ENCODE data around the gene C17orf67.
A peak's percentile ranks its signal among the peaks of the same experiment; 100 is the strongest.

Gene C17orf67

DNA sequence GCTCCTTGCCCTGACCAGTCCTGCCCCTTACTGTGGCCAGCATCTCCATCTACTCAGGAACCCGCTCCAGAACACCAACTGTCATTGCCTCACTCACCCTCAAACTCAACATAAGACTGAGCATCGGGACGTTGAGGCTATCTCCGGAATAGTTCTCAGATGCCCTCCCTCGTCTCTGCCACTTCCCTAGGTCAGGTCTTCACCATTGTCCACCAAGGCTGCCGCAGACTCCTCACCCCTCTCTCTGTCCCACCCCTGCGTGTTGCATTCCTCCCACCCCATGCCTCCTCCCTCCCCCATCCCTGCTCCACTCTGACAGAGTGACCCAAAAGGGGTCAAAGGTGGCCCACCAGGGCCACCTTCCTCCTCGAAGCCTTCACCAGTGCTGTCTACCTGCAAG is 37.2 kb downstream of the C17orf67 start:
- H3K27ac ChIP-seq, result no peak overlapping the region
- TF ChIP-seq, protein P1, sequence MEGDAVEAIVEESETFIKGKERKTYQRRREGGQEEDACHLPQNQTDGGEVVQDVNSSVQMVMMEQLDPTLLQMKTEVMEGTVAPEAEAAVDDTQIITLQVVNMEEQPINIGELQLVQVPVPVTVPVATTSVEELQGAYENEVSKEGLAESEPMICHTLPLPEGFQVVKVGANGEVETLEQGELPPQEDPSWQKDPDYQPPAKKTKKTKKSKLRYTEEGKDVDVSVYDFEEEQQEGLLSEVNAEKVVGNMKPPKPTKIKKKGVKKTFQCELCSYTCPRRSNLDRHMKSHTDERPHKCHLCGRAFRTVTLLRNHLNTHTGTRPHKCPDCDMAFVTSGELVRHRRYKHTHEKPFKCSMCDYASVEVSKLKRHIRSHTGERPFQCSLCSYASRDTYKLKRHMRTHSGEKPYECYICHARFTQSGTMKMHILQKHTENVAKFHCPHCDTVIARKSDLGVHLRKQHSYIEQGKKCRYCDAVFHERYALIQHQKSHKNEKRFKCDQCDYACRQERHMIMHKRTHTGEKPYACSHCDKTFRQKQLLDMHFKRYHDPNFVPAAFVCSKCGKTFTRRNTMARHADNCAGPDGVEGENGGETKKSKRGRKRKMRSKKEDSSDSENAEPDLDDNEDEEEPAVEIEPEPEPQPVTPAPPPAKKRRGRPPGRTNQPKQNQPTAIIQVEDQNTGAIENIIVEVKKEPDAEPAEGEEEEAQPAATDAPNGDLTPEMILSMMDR (conservative IDR thresholded peaks at IDR 0.05), result no peak

DNA sequence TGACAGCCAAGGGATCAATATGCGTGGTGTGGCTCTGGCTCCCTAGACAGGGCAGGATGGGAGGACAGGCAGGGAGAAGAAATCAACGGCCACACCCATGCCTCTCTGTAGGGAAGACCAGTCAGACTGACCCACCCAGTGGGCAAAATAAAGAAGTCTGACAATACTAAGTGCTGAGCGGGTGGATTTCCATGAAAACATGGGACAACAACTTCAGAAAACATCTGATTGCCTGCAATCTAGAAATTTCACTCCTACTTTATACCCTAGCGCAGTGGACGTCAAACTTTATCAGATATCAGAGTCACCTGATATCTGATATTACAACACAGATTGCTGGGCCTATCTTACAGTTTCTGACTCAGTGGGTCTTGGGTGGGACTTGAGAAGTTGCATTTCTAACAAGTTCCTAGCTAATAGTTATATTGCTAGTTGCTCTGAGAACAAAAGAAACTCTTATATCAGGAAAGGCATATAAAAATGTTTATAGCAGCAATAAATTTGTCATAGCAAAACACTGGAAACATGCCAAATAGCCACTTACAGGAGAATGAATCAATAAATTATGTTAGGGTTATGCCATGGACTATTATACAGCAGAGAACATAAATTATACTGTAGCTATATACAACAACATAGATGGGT is 38.4 kb downstream of the C17orf67 start:
- peak overlapping the region; percentile 11; the same call in 1 of the 2 replicates for H3K27ac ChIP-seq
- TF ChIP-seq, protein P1 (conservative IDR thresholded peaks at IDR 0.05), result no peak

DNA sequence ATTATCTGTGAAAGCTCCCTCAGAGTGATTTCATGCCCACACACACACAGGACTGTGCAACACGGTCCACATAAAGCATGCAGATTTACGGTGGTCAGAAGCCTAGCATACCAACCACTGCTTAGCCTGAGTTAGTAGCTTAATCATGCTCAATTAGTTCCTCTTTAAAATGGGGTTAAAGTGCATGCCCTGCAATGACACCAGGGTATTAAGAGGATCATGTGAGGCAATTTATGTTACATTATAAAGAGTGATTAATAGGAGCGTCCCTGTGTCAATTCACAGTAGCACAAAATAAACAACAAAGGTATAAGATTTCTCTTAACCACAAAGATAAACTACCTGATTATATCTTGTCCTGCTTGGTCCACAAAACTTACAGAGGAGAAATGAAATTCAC is 39.8 kb downstream of the C17orf67 start:
- peak overlapping the region; percentile 57 for H3K27ac ChIP-seq
- TF ChIP-seq, protein P1 (conservative IDR thresholded peaks at IDR 0.05), result no peak

DNA sequence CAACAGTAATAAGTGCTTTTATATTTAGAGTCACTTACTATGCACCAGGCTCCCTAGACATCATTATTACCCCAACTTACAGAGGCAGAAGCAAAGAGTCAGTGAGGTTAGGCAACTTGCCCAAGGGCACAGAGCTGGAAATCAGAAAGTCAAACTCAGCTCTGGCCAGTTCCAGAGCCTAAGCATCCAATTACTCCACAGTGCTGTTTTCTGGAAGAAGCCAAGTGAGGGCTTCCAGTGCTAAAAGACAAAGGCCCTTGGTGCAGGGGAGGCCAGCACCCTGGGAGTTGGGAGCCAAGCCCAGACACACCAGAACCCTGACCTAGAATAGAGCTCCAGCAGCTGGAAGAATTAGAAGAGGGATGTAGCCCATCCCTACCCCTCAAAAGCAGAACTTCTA is 40.2 kb downstream of the C17orf67 start:
- peak overlapping the region; percentile 57 for H3K27ac ChIP-seq
- TF ChIP-seq, protein P1 (conservative IDR thresholded peaks at IDR 0.05), result no peak

DNA sequence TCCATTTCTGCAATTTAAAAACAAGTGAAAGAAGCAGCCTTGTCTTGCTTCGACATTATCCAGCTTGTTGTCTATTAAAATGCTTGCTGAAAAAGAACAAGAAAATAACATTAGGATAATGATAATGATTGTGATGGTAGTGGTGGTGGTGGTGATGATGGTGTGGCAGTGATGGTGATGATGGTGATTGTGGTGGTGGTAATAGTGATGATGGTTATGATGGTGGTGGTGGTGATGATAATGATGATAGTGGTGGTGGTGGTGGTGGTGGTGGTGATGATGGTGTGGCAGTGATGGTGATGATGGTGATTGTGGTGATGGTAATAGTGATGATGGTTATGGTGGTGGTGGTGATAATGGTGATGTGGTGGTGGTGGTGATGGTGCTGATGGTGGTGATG is 41.5 kb downstream of the C17orf67 start:
- H3K27ac ChIP-seq, result no peak overlapping the region
- TF ChIP-seq, protein P1 (conservative IDR thresholded peaks at IDR 0.05), result no peak

DNA sequence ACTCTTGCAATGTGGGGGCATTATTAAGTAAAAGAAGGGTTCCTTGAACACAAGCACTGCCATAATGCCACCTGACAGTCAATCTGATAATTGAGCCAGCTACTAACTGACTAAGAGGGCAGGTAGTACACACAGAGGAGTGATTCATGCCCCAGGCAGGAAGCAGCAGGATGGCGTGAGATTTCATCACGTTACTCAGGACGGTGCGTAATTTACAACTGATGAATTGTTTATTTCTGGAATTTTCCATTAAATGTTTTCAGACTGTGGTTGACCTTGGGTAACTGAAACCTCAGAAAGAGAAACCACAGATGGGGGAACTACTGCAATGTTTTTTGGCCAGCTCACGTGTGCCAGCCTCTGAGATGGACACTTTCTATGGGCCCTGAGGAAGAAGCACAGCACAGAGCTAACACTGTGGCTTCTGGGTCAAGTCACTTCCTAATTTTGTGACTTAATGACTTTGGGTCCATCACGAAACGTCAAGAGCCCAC is 46.7 kb downstream of the C17orf67 start:
- TF ChIP-seq, protein P1 (conservative IDR thresholded peaks at IDR 0.05), result no peak
- no peak overlapping the region for H3K27ac ChIP-seq

DNA sequence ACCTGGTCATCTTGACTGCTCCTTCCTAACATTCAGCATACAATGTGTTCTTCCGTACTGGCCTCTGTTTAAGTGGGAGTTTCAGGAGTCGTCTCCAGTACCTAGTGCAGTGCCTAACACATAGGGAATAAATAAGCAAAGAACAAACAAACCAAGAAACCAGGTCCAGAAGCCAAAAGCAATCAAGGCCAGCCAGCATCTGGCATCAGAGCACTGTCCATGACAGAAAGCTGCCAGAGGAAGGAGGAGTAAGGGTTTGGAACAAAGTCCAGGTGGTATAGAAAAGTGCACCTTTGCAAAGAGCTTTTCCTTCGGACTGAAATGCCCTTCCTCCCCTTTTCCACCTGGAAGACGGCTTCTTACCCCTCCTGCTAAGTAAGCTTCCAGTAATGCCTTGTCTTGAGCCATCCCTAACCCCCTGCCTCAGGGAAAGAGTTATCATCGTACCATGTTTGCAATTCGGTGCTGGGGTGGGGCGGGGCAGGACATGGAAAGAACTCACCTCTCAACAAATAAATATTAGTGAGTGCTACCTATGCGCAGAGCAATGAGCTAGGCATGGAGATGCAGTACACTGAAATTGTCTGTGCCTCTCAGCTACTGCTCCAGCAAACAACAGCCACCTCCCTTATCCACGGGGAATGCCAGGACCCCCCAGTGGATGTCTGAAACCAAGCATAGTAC is 47.6 kb downstream of the C17orf67 start:
- no peak overlapping the region for H3K27ac ChIP-seq
- TF ChIP-seq, protein P1 (conservative IDR thresholded peaks at IDR 0.05), result no peak

All from VCaP (cell line).